Hippocampal formation (tissue), 2 donors: Measurements from ENCODE around the gene OBSL1.
A peak's percentile ranks its signal among the peaks of the same experiment; 100 is the strongest.

Experiments
- DNase-seq, 2 donors: peaks; one replicate each; lab custom pipeline; 2025; lab: John Stamatoyannopoulos, UW

Gene OBSL1

GRCh38 chr2:219565130-219566080 lies 5.9 kb downstream of the OBSL1 start:
- DNase-seq: no peak

GRCh38 chr2:219563271-219563928 lies 7.9 kb downstream of the OBSL1 start:
- no peak for DNase-seq

GRCh38 chr2:219562049-219563020 lies 9.0 kb downstream of the OBSL1 start:
- no peak for DNase-seq

- DNase-seq: no peak
Measured at GRCh38 chr2:219561179-219562048, 9.9 kb downstream of the OBSL1 start.

GRCh38 chr2:219560893-219561178 lies 10.5 kb downstream of the OBSL1 start:
- no peak for DNase-seq

- no peak for DNase-seq
Measured at GRCh38 chr2:219560037-219560892, 11.1 kb downstream of the OBSL1 start.

- no peak for DNase-seq
Measured at GRCh38 chr2:219559156-219559915, 12.0 kb downstream of the OBSL1 start.

GRCh38 chr2:219557791-219558785 lies 13.3 kb downstream of the OBSL1 start:
- no peak for DNase-seq

GRCh38 chr2:219557320-219557719 lies 14.0 kb downstream of the OBSL1 start:
- DNase-seq: no peak

- DNase-seq: no peak
Measured at GRCh38 chr2:219556413-219556812, 14.9 kb downstream of the OBSL1 start.

- DNase-seq: no peak
Measured at GRCh38 chr2:219555956-219556355, 15.4 kb downstream of the OBSL1 start.

- DNase-seq: no peak
Measured at GRCh38 chr2:219554350-219554749, 17.0 kb downstream of the OBSL1 start.

GRCh38 chr2:219553463-219553963 lies 17.8 kb downstream of the OBSL1 start:
- DNase-seq: no peak

GRCh38 chr2:219553168-219553417 lies 18.2 kb downstream of the OBSL1 start:
- DNase-seq: no peak

GRCh38 chr2:219552382-219553167 lies 18.8 kb downstream of the OBSL1 start:
- peak; percentile 57 to 82 for DNase-seq

GRCh38 chr2:219551441-219552381 lies 19.6 kb downstream of the OBSL1 start:
- DNase-seq: no peak
